ENCODE measurements around the gene ATP8B1.
"Not testable (repeated sequence)": the region's sequence is repeated elsewhere in the genome, so short reads cannot be mapped to it uniquely, and the experiment has no call there.

Gene ATP8B1

DNA sequence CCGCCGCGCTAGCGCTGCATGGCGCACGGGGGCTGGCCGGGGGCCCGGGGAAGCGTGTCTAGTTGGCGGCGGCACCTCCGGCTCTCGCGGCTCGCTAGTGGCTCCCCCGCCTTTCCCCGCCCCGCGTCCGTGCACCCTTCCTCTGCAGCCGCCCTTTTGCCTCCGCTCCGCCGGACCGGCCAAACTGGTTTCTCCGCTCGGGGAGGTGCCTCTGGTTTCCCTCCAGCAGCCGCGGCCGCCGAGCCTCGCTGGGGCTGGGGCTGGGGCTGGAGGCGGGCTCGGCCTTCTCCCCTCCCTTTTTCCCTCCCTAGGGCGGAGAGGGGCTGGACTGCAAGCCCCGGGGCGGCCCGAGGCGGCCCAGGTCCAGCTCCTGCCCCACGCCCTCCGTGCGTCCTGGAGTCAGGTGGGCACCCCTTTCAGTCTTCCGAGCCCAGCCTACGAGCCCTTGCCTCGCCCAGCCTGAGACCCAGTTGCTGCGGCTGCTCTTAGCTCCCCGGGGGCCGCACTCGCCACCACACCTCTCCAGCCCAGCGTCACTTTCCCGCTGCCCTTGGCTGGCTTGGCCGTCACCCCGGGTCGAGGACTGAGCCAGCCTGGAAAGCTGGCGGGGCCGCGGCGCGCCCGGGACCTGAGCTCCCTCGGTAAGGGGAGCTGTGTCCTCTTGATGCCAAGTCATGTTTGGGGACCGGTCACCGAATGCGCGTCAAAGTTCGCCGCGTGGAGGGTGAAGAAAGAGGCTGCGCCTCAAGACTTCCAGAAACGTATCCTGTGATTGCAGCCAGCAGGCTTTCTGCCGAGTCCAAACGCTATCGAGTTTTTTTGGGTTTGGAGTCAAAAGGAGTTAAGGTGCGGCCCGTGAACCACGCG, at the start of gene ATP8B1:
ATP8B1 (minus strand) TSS at position 213 of the 867 bp plus-strand sequence. CDS start 71,508 bp downstream, outside the sequence.
- no peak for FAIRE-seq
- DNase-seq (ENCODE audit: low spot score), result peak; percentile 5

DNA sequence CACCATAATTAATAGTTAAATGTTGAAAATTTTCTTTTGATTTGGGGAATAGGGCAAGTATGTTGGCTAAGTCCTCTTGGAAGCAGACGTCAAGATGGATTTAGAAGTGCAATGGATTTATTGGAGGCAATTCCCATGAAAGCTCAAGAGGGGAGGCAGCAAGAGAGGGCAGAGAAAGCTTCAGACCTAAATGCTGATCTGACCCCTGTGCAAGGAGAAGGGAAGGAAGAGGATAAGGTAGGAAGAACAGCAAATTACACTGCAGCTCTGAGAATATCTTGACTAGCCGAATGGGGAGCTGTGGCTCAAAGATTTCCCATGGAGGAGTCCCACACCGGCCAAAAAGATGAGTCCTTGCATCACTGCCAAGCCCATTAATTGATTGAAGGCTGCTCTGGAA, 46.9 kb upstream of the ATP8B1 start:
- FAIRE-seq (no peak), DNase-seq (ENCODE audit: low spot score) (no peak)

DNA sequence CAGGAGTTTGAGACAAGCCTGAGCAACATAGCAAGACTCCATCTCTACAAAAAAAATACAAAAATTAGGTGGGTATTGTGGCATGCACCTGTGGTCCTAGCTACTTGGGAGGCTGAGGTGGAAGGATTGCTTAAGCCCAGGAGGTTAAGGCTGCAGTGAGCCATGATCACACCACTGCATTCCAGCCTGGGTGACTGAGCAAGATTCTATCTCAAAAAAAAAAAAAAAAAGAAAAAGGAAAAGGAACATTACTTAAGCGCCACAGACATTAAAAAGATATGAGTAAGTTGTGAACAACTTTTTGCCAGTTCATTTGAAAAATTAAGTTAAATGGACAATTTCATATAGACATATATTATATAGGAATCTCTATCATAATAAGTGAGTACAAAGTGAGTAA, 45.3 kb upstream of the ATP8B1 start:
- not testable (repeated sequence) for FAIRE-seq; DNase-seq (ENCODE audit: low spot score)

DNA sequence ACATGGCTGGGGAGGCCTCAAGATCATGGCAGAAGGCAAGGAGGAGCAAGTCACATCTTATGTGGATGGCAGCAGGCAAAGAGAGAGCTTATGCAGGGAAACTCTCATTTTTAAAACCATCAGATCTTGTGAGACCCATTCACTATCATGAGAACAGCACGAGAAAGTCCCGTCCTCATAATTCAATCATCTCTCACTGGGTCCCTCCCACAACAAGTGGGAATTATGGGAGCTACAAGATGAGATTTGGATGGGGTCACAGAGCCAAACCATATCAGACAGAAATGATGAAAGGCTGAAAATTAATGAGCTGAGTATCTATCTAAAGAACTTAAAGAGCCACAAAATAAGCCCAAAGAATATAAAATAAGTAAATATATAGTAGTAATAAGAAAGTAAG, 44.3 kb upstream of the ATP8B1 start:
- not testable (repeated sequence) for DNase-seq (ENCODE audit: low spot score); FAIRE-seq

DNA sequence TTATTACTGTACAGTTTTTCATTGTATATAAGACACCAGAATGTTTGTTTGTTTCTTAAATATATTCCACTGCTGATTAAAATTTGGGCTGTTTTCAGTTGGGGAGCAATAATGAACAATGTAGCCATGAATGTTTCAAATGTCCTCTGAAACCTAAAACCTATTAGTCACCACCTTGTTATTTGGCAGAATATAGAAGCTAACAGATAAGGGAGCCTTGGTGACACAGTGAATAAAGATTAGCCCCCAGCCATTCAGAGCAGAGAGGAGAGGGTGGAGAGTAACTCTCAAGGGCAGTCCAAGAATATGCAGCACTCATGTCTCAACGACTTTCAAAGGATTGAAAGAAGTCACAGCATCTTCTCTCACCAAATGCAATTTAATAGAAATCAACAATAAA, 43.1 kb upstream of the ATP8B1 start:
- DNase-seq (ENCODE audit: low spot score) (peak; percentile 74), FAIRE-seq (peak; percentile 68)

DNA sequence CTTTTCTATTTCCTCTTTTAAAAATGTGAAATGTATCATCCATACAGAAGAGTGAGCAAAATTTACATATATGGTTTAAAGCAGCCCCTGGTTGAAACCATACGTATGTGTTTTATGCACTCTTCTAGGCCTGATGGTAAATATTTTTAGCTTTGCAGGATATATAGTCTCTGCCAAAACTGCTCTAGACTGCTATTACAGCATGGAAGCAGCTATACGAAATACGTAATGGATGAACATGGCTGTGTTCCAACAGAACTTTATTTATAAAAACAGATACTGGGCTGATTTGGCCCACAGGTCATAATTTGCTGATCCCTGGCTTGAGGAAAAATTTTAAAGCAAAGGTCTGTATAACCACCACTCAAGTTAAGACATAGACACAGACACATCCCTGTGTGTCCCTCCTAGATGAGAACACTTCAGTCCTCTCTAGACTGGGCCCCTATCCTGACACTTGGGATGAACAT, 42.5 kb upstream of the ATP8B1 start:
- DNase-seq (ENCODE audit: low spot score) (no peak), FAIRE-seq (no peak)

DNA sequence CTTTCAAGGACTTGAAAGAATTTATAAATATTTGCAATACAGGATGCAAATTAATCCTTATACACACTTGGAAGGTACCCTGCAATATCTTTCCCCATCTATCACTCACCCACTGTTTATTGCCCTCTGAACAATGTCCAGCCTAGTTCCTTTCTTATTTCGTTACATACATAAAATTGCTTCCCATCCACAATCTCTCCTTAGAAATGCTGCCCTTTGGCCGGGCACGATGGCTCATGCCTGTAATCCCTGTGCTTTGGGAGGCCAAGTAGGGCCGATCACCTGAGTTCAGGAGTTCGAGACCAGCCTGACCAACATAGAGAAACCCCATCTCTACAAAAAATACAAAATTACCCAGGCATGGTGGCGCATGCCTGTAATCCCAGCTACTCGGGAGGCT, 41.2 kb upstream of the ATP8B1 start:
- no peak for DNase-seq (ENCODE audit: low spot score)
- no peak for FAIRE-seq

DNA sequence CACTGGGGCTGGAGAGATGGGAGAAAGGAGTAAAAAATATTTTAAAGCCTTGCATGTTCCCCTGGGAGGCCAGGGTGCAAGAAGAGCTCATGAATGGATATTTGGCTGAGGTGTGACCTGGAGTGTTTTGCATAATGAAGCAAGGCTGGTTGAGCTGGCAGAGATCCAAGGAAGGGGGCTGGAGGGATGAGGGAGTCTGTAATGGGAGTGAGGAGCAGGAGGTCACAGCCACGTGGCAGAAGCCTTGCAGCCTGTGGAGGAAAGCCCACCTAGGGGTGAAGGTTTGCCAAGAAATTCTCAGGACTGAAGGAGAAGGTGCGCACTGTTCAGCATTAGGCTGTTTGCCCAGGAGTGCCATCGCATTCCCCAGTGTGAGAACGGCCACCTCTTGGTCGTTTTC, 40.3 kb upstream of the ATP8B1 start:
- DNase-seq (ENCODE audit: low spot score) (no peak), FAIRE-seq (no peak)

DNA sequence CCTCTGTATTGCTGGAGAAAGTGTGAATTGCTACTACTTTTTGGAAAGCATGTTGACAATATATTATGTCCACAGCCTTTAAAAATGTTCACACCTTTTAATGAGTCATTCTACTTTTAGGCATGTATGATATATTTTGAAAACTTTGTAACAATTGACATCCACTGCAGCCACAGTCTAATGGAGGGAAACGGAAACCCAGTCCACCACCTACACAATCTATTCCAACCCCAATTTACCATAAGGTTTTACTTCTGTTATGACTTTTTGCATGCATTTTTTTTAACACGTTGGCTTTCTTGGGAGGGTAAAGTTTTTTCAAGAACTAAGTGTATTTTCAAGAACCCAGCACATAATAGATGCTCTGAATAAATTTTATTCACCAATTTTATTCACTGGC, 38.5 kb upstream of the ATP8B1 start:
- FAIRE-seq (no peak), DNase-seq (ENCODE audit: low spot score) (no peak)

DNA sequence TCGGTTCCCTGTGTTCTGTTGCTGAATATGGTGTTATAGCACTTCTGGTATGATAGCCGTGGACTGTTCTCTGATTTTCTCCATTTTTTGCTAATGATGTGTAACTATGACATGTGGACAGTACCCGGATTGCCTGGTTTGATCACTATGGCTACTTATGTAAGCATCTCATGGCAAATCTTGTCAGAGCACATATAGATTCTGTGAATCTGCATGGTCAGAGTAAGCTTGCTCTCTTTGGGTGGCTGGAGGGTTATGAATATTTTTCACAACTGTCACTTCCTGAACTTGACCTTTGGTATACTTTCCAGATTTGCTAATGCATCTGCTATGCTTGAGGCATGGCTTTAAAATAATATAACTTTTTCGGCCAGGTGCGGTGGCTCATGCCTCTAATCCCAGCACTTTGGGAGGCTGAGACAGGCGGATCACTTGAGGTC, 36.8 kb upstream of the ATP8B1 start:
- DNase-seq (ENCODE audit: low spot score) (no peak), FAIRE-seq (no peak)

DNA sequence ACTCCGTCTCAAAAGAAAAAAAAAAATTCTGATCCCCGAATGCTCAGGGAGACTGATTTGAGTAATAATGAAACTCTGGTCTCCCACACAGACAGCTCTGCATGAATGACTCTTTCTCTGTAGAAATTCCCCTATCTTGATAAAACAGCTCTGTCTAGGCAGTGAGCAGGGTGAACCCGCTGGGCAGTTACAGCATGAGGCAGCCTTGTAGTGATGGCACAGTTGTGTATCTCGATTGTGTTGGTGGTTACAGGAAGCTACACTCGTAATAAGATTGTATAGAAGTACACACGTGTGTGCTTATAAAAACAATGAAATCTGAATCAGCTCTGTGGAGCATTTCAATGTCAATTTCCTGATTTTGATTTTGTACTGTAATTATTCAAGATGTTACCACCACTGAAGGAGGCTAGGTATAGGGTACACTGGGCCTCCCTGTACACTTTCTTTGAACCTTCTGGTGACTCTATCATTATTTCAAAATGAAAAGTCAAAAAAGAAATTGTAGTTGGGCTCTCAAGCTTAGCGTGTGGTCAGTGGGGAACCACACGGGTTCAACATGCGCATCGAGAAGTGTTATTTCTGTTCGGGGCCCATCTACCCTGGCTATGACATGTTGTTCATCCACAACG, 34.9 kb upstream of the ATP8B1 start:
- peak; percentile 59 for DNase-seq (ENCODE audit: low spot score)
- FAIRE-seq, result no peak

DNA sequence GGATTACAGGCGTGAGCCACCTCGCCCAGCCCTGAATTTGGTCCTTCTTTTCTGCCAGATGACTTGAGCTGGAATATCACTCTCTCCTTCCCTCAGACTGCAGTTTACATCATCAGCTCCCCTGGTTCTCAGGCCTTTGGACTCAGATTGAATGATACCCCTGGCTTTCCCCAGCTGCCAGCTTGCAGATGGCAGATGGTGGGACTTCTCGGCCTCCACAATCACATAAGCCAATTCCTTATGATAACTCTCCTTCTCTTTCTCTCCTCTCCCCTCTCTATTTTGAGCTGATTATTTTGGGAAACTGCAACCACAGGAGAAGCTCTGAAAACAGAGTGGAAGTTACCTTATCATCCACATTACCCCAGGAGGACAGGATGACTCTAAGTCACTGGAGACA, 33.4 kb upstream of the ATP8B1 start:
- FAIRE-seq, result no peak
- DNase-seq (ENCODE audit: low spot score), result no peak

DNA sequence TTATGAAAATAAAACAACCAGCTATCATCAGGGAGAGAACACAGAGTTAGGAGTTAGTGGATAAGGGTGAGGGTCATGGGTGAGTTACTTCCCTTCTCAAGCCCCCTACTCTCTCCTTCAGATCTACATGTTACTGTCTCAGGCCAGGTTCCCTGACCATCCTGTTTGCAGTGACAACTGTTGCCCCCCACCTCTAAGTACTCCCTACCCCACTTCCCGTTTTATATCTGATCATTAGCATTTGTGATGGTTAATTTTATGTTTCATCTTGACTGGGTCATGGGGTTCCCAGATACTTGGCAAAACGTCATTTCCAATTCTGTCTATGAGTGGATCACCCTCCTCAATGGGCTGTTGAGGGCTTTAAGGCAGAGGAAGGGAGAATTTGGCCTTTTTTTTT, 32.8 kb upstream of the ATP8B1 start:
- no peak for FAIRE-seq
- DNase-seq (ENCODE audit: low spot score), result no peak

DNA sequence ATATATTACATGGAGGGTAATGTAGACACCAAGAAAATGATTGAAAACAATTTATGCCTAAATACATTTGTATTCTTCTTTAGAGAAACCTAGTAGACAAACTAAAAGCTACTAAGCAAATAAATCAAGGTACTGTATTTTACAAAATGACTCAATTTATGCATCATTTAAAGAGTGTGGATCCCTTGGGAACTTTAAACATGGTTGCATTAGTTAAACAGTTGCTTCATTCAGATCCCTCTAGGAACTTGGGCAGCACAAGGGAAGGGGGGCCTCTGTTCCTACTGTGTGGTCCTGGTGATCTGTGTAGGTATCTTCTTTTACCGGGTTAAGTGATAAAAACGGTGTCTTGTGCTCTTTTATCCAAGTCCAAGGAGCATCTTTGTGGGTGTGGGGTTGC, 31.5 kb upstream of the ATP8B1 start:
- no peak for FAIRE-seq
- no peak for DNase-seq (ENCODE audit: low spot score)

DNA sequence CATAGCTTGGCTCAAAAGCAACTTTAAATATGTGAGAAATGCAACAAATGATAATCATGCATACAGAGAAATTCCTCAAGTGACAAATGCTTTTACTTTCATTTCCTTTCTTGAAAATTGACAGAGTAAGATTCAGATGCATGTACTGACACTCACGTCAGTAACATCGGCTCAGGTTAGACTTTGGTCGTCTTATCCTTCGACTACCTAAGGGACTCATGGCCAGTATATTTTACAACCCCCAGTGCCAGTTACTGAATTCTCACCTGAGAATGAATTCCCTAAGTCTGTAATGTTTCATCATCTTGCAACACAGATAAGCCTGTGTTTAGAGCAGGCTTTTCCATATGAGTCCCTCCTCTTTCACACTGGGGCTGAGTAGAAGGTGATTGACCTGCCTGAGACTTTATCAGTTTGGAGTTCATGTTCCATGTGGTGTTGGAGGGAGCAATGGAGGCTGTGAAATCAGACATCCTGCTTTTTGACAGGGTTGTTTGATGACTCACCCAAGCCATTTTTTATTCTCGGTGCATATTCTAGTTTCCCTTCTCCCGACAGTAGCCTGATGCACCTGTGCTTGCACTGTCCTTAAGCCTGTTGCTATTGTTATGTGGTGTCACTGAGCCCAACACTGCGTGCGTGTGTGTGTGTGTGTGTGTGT, 30.5 kb upstream of the ATP8B1 start:
- FAIRE-seq, result no peak
- DNase-seq (ENCODE audit: low spot score), result no peak

DNA sequence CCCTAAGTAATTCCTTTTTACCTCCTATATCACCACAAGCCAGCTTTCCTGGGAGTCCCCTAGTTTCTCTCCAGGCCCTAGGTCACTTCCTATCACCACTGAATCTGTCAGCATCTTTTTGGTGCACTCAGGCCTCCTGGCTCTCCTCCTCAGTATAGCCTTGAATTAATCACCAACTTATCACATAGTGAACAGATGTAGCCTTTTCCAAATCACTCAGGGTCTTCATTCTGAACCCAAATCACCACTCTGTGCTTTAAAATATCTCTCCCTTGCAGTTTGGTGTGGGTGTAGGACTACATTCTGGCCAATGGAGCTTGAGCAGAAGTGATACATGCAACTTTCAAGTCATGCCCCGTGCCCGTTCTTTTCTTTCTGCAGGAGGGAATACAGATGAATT, 29.6 kb upstream of the ATP8B1 start:
- no peak for FAIRE-seq
- DNase-seq (ENCODE audit: low spot score), result no peak

DNA sequence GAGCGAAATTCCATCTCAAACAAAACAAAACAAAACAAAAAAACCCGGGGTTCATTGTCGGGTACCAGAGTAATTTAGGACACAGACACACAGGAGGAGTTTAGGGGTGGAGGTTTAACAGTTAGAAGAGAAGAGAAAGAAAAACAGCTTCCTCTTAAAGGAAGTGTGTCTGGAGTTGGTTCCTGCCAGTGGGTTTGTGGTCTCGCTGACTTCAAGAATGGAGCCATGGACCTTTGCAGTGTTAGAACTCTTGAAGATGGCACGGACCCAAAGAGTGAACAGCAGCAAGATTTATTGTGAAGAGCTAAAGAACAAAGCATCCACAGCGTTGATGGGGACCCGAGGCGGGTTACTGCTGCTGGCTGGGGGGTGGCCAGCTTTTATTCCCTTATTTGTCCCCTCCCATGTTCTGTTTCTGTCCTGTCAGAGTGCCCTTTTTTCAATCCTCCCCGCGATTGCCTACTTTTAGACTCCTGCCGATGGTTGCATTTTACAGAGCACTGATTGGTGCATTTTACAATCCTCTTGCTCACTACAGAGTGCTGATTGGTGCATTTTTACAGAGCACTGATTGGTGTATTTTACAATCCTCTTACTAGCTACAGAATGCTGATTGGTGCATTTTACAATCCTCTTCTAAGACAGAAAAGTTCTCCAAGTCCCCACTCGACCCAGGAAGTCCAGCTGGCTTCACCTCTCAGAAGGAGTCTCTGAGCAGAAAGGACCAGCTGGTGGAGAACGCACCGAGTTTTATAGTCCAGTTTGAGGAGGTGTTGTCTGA, 28.7 kb upstream of the ATP8B1 start:
- DNase-seq (ENCODE audit: low spot score) (no peak), FAIRE-seq (no peak)

DNA sequence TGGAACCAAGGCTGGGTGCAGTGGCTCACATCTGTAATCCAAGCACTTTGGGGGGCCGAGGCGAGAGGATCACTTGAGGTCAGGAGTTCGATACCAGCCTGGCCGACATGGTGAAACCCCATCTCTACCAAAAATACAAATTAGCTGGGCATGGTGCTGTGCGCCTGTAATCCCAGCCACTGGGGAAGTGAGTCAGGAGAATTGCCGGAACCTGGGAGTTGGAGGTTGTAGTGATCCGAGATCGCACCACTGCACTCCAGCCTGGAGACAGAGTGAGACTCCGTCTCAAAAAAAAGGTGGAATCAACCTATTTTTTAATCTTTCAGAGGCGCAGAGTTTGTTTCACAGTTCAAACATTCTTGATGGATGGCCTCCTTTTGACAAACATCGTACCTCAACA, 24.5 kb upstream of the ATP8B1 start:
- FAIRE-seq (no peak), DNase-seq (ENCODE audit: low spot score) (no peak)

DNA sequence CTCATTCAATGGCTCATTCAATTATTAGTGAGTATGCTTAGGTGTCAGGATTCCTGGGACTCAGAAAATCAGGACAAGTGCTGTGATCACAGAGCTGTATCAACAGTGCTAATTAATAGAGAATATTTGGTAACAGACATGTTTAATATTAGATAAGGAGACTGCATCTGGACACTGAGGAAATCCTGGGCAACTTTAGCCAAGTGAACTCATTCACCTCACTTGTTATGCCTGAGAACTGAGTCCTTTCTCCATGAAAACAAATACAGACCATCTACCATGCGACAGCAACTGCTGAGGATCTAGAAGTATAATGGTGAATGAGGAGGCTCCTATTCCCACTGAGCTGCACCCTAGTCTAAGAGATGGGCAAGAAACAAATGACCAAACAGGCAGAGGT, 23.1 kb upstream of the ATP8B1 start:
- DNase-seq (ENCODE audit: low spot score) (no peak), FAIRE-seq (no peak)

DNA sequence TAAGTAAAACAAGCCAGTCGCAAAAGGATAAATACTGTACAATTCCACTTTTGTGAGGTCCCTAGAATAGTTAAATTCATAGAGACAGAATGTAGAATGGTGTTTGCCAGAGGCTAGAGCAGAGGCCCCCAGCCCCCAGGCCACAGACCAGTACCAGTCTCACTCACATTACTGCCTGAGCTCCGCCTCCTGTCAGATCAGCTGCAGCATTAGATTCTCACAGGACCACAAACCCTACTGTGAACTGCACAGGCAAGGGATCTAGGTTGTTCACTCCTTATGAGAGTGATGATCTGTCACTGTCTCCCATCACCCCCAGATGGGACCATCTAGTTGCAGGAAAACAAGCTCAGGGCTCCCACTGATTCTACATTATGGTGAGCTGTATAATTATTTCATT, 17.5 kb upstream of the ATP8B1 start:
- not testable (repeated sequence) for DNase-seq (ENCODE audit: low spot score); FAIRE-seq

DNA sequence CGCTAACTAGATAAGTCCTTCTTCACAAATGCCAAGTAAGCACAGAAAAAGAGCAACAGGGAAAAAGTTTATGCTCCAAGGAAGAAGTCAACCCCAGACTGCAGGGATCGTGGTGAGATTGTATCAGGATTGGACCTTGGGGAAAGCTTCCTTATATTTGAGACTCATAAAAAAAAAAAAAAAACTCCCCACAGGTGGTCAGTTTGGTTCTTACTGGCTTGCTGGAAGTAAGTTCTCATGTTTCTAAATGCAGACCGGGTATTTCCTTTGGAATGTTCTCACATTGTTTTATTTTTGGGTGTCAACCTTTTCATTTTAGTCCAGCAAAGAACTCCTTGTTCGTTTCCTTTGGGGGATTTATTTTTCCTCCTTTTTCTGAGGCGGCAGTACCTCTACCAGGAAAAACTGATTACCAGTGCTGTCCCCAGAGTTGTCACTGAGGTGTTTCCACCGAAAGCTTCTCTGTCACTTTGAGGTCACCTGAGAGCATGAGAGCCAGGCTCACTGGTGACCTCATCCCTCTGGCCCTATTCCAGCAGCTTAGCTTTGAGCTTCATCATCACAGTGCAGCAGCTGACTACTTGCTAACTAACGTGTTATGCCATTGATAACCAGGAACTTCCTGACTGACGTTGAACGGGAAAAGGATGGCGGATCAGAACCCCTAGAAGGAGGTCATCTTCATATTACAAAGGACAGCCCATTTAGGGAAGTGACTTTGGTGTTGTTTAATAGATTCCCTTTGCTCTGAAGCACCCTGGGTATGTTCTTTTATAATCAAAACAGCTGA, 16.8 kb upstream of the ATP8B1 start:
- peak; percentile 57 for FAIRE-seq
- peak; percentile 81 for DNase-seq (ENCODE audit: low spot score)
